22Rv1 (cell line): ENCODE results near the gene LRIT1.

Experiments used
- CTCF ChIP-seq: fragments of 450-650 bp; IDR thresholded peaks from 2 replicates; pipeline ENCODE4 v1.5.1; 2017; ENCODE audit warnings: mild to moderate bottlenecking
- ZFX ChIP-seq: fragments of 450-650 bp; IDR thresholded peaks from 2 replicates; pipeline ENCODE4 v1.6.1; 2017; ENCODE audit warnings: antibody characterized with exemption, borderline replicate concordance

GRCh38 chr10:84261236-84261915 is 20.0 kb upstream of the LRIT1 start:
- TF ChIP-seq CTCF (no peak), ZFX (no peak)
